GM23338 (cell line): ENCODE data around the gene SDHAF3. TPM values are rescaled to one million over a fixed set of nuclear protein-coding genes. Genes with fewer than 3 reads are reported as not detected.

Experiments
- ATAC-seq: fragments of 200-7000 bp; cut with Tn5 transposase; 3 replicates; pipeline ENCODE4 v1.9.1; 2020
- DNase-seq: peaks from one replicate; pipeline ENCODE4 v3.0.0-alpha.2; 2015; ENCODE audit warnings: low spot score
- H2AFZ ChIP-seq: fragments of 200-600 bp; sonication (generic); 2 replicates; pipeline ENCODE4 v1.8.0; 2016; ENCODE audit warnings: antibody characterized with exemption, mild to moderate bottlenecking, moderate library complexity
- H3F3A ChIP-seq: fragments of 200-600 bp; sonication (generic); replicated peaks from 2 replicates; pipeline ENCODE4 v1.8.0; 2017; ENCODE audit warnings: antibody characterized with exemption, mixed run types, low read depth
- H3K27ac ChIP-seq: fragments of 200-600 bp; sonication (generic); 2 replicates; pipeline ENCODE4 v1.6.1; 2016; ENCODE audit warnings: low read depth
- H3K27me3 ChIP-seq: fragments of 200-600 bp; sonication (generic); 2 replicates; pipeline ENCODE4 v1.8.0; 2016; ENCODE audit warnings: mild to moderate bottlenecking, mixed run types, moderate library complexity; ENCODE audit not compliant: insufficient read depth
- H3K36me3 ChIP-seq: fragments of 200-600 bp; sonication (generic); 2 replicates; pipeline ENCODE4 v1.8.0; 2016; ENCODE audit warnings: mild to moderate bottlenecking; ENCODE audit not compliant: insufficient read depth
- H3K4me1 ChIP-seq: fragments of 200-600 bp; sonication (generic); 2 replicates; pipeline ENCODE4 v1.8.0; 2016; ENCODE audit warnings: mild to moderate bottlenecking, moderate library complexity; ENCODE audit not compliant: insufficient read depth
- H3K4me2 ChIP-seq: fragments of 200-600 bp; sonication (generic); 2 replicates; pipeline ENCODE4 v1.7.1; 2017; ENCODE audit warnings: mixed run types
- H3K4me3 ChIP-seq: fragments of 200-600 bp; sonication (generic); 2 replicates; pipeline ENCODE4 v1.6.1; 2016; ENCODE audit warnings: mixed run types
- H3K79me2 ChIP-seq: fragments of 200-600 bp; sonication (generic); replicated peaks from 2 replicates; pipeline ENCODE4 v1.8.0; 2017; ENCODE audit warnings: mild to moderate bottlenecking; ENCODE audit not compliant: insufficient read depth
- H3K9me2 ChIP-seq: fragments of 200-600 bp; sonication (generic); 2 replicates; pipeline ENCODE4 v1.8.0; 2017; ENCODE audit not compliant: insufficient read depth
- H4K20me1 ChIP-seq: fragments of 200-600 bp; sonication (generic); replicated peaks from 2 replicates; pipeline ENCODE4 v1.8.0; 2017; ENCODE audit warnings: mild to moderate bottlenecking; ENCODE audit not compliant: insufficient read depth
- H3K27ac Mint-ChIP-seq: 2 replicates; pipeline ENCODE4 v1.8.0; 2020; ENCODE audit warnings: inconsistent platforms, mild to moderate bottlenecking, moderate library complexity, mixed read lengths
- H3K27me3 Mint-ChIP-seq: 3 replicates; pipeline ENCODE4 v1.8.0; 2022; ENCODE audit warnings: low read depth, mild to moderate bottlenecking, moderate library complexity, mixed read lengths, inconsistent platforms; ENCODE audit not compliant: insufficient read depth, poor library complexity
- H3K36me3 Mint-ChIP-seq: 3 replicates; pipeline ENCODE4 v1.8.0; 2021; ENCODE audit warnings: low read depth, mild to moderate bottlenecking, inconsistent platforms, moderate library complexity, mixed read lengths
- H3K4me1 Mint-ChIP-seq: 3 replicates; pipeline ENCODE4 v1.8.0; 2020; ENCODE audit warnings: mild to moderate bottlenecking, inconsistent platforms, mixed read lengths
- H3K4me3 Mint-ChIP-seq: 3 replicates; pipeline ENCODE4 v1.8.0; 2021; ENCODE audit warnings: moderate library complexity, mild to moderate bottlenecking, inconsistent platforms, mixed read lengths
- H3K9me3 Mint-ChIP-seq: 3 replicates; pipeline ENCODE4 v1.8.0; 2020; ENCODE audit warnings: moderate library complexity, mild to moderate bottlenecking, inconsistent platforms, mixed read lengths
- CREB1 ChIP-seq: fragments of 250-450 bp; sonication (Bioruptor Pico); IDR thresholded peaks from 2 replicates; pipeline ENCODE4 v1.5.0; 2020; ENCODE audit warnings: low read depth, mild to moderate bottlenecking, moderate library complexity
- ETS1 ChIP-seq: IDR thresholded peaks from 2 replicates; pipeline ENCODE4 v1.6.1; 2016; ENCODE audit warnings: antibody characterized with exemption
- EZH2 ChIP-seq: fragments of 200-600 bp; sonication (generic); IDR thresholded peaks from one replicate; pipeline ENCODE4 v1.8.0; 2017; ENCODE audit warnings: antibody characterized with exemption, mild to moderate bottlenecking, low read depth; ENCODE audit not compliant: unreplicated experiment
- EZH2phosphoT487 ChIP-seq: fragments of 200-600 bp; sonication (generic); IDR thresholded peaks from one replicate; pipeline ENCODE4 v1.8.1; 2018; ENCODE audit warnings: antibody characterized with exemption; ENCODE audit not compliant: unreplicated experiment
- JUNB ChIP-seq: IDR thresholded peaks from one replicate; pipeline ENCODE4 v1.6.1; 2016; ENCODE audit warnings: antibody characterized with exemption; ENCODE audit not compliant: unreplicated experiment
- NANOG ChIP-seq: IDR thresholded peaks from 2 replicates; pipeline ENCODE4 v1.6.1; 2016; ENCODE audit warnings: antibody characterized with exemption, borderline replicate concordance
- POLR2AphosphoS5 ChIP-seq: IDR thresholded peaks from 2 replicates; pipeline ENCODE4 v1.6.1; 2016; ENCODE audit warnings: antibody characterized with exemption, low read depth
- REST ChIP-seq: IDR thresholded peaks from one replicate; pipeline ENCODE4 v1.6.1; 2018; ENCODE audit warnings: antibody characterized with exemption; ENCODE audit not compliant: unreplicated experiment
- STAT1 ChIP-seq: IDR thresholded peaks from one replicate; pipeline ENCODE4 v1.6.1; 2016; ENCODE audit warnings: antibody characterized with exemption; ENCODE audit not compliant: unreplicated experiment
- ZNF114 ChIP-seq: fragments of 250-450 bp; sonication (Bioruptor Pico); IDR thresholded peaks from 2 replicates; pipeline ENCODE4 v1.5.0; 2020; ENCODE audit warnings: mild to moderate bottlenecking, moderate library complexity
- ZNF331 ChIP-seq: fragments of 250-450 bp; sonication (Bioruptor Pico); IDR thresholded peaks from 2 replicates; pipeline ENCODE4 v1.5.0; 2020; ENCODE audit warnings: low read depth, mild to moderate bottlenecking, moderate library complexity
- polyA plus RNA-seq: library from polyadenylated mRNA; unstranded; fragments of >200 nt; fragmentation: Nextera tagmentation; extraction: Ambion mirVana; gene quantifications from 2 replicates; pipeline ENCODE4 v1.2.1, GENCODE V29; 2016
- total RNA-seq: library from RNA; depleted of rRNA; stranded (reverse); fragments of >200 nt; shearing (Covaris generic); gene quantifications from 2 replicates; pipeline ENCODE4 v1.2.3, GENCODE V29; 2014
- TF ChIP-seq, protein P1 (sequence below), 2 experiments: fragments of 200-600 bp in 1 of 2; sonication (generic) in 1 of 2; conservative IDR thresholded peaks; 2 replicates each; pipeline versions ENCODE4 v1.5.1 to v1.6.1; 2016 to 2017; ENCODE audit warnings: antibody characterized with exemption in 2 of 2, low read depth in 2 of 2, mild to moderate bottlenecking in 2 of 2, moderate library complexity in 1 of 2
- TF ChIP-seq, protein P2 (sequence below): fragments of 250-450 bp; sonication (Bioruptor Pico); IDR thresholded peaks from 2 replicates; pipeline ENCODE4 v1.5.0; 2020; ENCODE audit warnings: mild to moderate bottlenecking, moderate library complexity

SDHAF3 gene
- total and polyA plus RNA-seq, 2 experiments from 2014 or later, result 35.5 to 123 TPM

GRCh38 chr7:97117035-97117371, 495 bp upstream of the SDHAF3 start:
- Histone ChIP-seq H2AFZ (peak overlapping the region; percentile 98), H3F3A (no peaks in the 10 kb centered on the region), H3K36me3 (no peaks in the 10 kb centered on the region), H3K4me2 (peak overlapping the region; percentile 78), H3K27ac (peak overlapping the region; percentile 65), H3K9me2 (no peaks in the 10 kb centered on the region; the same call in 1 of the 2 replicates), H3K4me1 (peaks cover 9% of the 10 kb centered on the region), H3K79me2 (peaks cover 42% of the 10 kb centered on the region), H3K27me3 (no peaks in the 10 kb centered on the region), H3K4me3 (peak overlapping the region; percentile 89), H4K20me1 (no peaks in the 10 kb centered on the region)
- peak overlapping the region; percentile 98 for H3K27ac Mint-ChIP-seq
- peak overlapping the region; percentile 96 for H3K4me3 Mint-ChIP-seq
- TF ChIP-seq JUNB (no peak), POLR2AphosphoS5 (no peak), STAT1 (no peak), EZH2 (no peak), ETS1 (no peak), NANOG (no peak), ZNF114 (no peak), CREB1 (no peak), REST (no peak), EZH2phosphoT487 (no peak), ZNF331 (CRISPR knock-in tag) (no peak)
- TF ChIP-seq, protein P1, sequence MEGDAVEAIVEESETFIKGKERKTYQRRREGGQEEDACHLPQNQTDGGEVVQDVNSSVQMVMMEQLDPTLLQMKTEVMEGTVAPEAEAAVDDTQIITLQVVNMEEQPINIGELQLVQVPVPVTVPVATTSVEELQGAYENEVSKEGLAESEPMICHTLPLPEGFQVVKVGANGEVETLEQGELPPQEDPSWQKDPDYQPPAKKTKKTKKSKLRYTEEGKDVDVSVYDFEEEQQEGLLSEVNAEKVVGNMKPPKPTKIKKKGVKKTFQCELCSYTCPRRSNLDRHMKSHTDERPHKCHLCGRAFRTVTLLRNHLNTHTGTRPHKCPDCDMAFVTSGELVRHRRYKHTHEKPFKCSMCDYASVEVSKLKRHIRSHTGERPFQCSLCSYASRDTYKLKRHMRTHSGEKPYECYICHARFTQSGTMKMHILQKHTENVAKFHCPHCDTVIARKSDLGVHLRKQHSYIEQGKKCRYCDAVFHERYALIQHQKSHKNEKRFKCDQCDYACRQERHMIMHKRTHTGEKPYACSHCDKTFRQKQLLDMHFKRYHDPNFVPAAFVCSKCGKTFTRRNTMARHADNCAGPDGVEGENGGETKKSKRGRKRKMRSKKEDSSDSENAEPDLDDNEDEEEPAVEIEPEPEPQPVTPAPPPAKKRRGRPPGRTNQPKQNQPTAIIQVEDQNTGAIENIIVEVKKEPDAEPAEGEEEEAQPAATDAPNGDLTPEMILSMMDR (conservative IDR thresholded peaks at IDR 0.05; ENCODE audit: low read depth in 2 of 2), result no peak
- TF ChIP-seq, protein P2, sequence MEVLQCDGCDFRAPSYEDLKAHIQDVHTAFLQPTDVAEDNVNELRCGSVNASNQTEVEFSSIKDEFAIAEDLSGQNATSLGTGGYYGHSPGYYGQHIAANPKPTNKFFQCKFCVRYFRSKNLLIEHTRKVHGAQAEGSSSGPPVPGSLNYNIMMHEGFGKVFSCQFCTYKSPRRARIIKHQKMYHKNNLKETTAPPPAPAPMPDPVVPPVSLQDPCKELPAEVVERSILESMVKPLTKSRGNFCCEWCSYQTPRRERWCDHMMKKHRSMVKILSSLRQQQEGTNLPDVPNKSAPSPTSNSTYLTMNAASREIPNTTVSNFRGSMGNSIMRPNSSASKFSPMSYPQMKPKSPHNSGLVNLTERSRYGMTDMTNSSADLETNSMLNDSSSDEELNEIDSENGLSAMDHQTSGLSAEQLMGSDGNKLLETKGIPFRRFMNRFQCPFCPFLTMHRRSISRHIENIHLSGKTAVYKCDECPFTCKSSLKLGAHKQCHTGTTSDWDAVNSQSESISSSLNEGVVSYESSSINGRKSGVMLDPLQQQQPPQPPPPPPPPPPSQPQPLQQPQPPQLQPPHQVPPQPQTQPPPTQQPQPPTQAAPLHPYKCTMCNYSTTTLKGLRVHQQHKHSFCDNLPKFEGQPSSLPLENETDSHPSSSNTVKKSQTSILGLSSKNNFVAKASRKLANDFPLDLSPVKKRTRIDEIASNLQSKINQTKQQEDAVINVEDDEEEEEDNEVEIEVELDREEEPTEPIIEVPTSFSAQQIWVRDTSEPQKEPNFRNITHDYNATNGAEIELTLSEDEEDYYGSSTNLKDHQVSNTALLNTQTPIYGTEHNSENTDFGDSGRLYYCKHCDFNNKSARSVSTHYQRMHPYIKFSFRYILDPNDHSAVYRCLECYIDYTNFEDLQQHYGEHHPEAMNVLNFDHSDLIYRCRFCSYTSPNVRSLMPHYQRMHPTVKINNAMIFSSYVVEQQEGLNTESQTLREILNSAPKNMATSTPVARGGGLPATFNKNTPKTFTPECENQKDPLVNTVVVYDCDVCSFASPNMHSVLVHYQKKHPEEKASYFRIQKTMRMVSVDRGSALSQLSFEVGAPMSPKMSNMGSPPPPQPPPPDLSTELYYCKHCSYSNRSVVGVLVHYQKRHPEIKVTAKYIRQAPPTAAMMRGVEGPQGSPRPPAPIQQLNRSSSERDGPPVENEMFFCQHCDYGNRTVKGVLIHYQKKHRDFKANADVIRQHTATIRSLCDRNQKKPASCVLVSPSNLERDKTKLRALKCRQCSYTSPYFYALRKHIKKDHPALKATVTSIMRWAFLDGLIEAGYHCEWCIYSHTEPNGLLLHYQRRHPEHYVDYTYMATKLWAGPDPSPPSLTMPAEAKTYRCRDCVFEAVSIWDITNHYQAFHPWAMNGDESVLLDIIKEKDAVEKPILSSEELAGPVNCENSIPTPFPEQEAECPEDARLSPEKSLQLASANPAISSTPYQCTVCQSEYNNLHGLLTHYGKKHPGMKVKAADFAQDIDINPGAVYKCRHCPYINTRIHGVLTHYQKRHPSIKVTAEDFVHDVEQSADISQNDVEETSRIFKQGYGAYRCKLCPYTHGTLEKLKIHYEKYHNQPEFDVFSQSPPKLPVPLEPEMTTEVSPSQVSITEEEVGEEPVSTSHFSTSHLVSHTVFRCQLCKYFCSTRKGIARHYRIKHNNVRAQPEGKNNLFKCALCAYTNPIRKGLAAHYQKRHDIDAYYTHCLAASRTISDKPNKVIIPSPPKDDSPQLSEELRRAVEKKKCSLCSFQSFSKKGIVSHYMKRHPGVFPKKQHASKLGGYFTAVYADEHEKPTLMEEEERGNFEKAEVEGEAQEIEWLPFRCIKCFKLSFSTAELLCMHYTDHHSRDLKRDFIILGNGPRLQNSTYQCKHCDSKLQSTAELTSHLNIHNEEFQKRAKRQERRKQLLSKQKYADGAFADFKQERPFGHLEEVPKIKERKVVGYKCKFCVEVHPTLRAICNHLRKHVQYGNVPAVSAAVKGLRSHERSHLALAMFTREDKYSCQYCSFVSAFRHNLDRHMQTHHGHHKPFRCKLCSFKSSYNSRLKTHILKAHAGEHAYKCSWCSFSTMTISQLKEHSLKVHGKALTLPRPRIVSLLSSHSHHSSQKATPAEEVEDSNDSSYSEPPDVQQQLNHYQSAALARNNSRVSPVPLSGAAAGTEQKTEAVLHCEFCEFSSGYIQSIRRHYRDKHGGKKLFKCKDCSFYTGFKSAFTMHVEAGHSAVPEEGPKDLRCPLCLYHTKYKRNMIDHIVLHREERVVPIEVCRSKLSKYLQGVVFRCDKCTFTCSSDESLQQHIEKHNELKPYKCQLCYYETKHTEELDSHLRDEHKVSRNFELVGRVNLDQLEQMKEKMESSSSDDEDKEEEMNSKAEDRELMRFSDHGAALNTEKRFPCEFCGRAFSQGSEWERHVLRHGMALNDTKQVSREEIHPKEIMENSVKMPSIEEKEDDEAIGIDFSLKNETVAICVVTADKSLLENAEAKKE (CRISPR knock-in tag), result no peak
- H3K4me1 Mint-ChIP-seq, result peaks cover 18% of the 10 kb centered on the region; the same call in 2 of the 3 replicates
- H3K36me3 Mint-ChIP-seq, result no peaks in the 10 kb centered on the region; the same call in 1 of the 3 replicates
- H3K9me3 Mint-ChIP-seq, result no peaks in the 10 kb centered on the region
- peaks cover 6% of the 10 kb centered on the region for H3K27me3 Mint-ChIP-seq
- ATAC-seq (peak; percentile 16), DNase-seq (no peak)
